ENCODE data around the gene ACTL6B.

Gene ACTL6B

GRCh38 chr7:100683659-100684533 lies 27.6 kb upstream of the ACTL6B start:
- DNase-seq: no peak

GRCh38 chr7:100682991-100683658 lies 26.9 kb upstream of the ACTL6B start:
- DNase-seq: peak; percentile 25

- DNase-seq: no peak
Observed at GRCh38 chr7:100682228-100682741, 26.0 kb upstream of the ACTL6B start.

DNA sequence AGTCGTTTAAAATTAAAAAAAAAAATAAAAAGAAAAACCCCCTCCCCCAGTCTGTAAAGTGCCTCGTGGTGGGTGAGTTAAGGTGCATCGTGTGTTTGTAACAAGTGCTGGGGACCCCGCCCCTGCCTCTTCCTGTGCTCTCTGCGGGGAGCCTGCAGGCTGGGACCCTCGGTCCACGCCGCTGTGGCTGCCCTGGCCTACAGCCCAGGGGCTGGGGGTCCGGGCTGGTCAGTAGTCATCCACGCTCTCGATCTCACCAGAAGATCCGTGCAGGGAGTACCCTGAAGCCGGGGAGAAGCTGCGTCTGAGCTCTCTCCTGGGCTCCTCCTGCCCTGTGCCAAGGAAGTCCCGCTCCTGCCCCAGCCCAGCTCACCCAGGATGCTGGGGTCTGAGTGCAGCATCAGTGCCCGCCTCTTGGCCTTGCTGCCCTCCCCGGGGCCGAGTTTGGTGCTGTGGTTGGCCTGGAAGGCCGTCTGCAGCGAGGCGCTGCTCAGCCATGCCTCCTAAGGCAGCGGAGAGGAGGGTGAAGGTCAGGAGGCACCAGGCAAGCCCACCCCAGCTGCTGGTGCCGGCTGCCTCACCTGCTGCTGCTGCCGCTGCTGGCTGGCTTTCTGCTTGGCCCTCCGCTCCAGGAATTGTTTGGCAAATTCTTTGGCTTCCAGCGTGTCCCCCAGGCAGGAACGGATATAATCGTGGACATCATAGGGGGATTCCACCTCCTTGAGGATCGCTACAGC lies 25.4 kb upstream of the ACTL6B start:
- no peak for DNase-seq

- DNase-seq: no peak
Observed at GRCh38 chr7:100680576-100681271, 24.5 kb upstream of the ACTL6B start.

DNA sequence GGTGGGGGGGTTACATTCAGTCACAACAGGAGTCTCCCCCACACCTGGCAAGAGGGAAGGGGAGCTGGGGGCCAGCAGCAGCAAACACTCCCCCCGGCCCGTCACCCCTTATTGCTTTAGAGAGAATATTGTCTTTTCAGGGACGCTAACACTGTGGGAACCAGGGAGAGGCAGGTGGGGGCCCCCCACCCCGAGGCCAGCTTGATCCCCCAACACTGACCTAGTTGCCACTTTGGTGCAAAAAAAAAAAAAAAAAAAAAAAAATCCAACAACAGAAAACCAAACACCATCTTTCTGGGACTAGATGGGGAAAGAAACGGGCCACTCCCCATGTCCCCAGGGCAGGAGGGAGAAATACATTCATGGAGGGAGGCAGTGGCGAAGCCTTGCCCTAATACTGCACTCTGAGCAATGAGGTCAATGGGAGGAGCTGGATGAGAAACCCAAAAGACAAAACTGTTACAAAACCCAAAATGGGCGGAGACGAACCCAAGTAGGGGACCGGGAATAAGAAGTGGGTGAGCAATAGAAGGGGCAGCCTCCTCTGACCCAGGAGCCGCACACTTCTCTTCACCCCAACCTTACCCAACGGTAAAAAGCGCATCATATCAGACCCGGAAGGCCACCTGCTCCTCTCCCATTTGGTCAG lies 23.8 kb upstream of the ACTL6B start:
- DNase-seq: no peak

DNA sequence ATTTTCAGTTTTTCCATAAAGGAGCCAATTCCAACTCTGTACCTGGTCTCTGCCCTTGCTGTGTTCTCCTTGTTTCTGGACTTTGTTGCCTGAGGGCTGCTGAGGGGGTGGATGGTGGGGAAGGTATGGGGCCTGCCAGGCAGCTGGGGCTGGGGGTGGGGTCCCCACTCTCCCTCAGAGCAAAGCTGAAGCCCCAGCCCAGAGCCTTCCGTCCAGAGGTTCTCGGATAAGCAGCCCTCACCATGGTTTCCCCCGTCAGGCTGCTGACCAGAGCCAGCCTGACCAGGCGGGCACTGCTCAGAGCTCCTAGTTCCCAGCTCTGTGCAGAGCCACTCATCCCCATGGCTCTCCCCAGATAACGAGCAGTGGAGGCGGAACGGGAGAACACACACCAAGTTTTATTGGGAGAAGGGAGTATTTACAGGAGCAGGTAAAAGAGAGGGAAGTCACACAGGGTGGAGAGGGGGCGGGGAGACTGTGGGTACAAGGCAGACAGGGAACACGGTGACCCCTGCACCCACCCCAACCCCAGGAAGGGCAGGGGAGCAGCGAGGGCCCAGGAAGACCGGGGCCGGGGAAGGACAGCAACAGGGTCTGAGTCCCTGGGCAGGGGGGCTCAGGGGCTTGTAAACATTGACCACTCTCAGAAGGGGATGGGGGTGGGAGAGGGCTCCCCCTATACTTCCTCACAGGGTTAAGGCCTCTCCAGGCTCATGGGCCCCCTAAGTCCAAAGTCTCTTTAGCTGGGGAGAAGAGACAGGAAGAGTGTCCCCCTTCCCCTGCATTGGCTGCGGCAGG lies 23.1 kb upstream of the ACTL6B start:
- no peak for DNase-seq

GRCh38 chr7:100678291-100678984 lies 22.2 kb upstream of the ACTL6B start:
- DNase-seq: no peak

GRCh38 chr7:100677308-100678267 lies 21.3 kb upstream of the ACTL6B start:
- no peak for DNase-seq

GRCh38 chr7:100676501-100677306 lies 20.5 kb upstream of the ACTL6B start:
- DNase-seq: no peak

- DNase-seq: peak; percentile 87
Observed at GRCh38 chr7:100675581-100676350, 19.5 kb upstream of the ACTL6B start.

- no peak for DNase-seq
Observed at GRCh38 chr7:100675105-100675451, 18.8 kb upstream of the ACTL6B start.

DNA sequence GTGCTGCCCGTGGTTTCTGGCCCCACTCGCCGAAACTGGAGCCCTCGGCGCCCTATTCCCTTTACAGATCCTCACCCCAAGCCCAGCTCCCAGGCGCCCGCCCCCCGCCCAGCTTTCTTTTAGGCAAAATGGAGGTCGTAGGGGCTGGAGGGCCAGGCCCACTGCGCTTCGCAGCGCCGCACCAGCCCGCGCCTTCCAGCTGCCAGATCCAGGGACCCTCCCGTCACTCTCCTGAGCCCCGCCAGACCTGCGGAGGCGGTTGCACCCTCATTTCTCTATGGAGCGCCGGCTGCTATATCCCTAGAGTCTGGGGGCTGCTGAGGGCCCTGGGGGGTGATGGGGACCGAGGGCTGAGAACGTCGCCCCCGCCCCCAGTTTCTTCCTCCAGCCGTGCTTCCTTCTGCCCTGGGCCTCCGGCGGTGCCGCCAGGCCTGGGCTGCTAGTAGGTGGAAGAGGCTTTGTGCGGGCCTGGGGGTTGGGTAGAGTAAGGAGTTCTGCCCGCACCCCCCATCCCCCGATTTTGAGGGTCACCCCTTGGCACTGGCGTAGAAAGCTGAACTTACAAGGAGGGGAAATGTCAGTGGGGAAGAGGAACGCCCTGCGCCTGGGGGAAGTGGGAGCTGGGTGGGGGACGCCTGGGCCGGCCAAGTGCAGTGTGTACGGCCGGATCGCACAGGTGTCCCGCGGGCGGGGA lies 18.3 kb upstream of the ACTL6B start:
- DNase-seq: no peak

DNA sequence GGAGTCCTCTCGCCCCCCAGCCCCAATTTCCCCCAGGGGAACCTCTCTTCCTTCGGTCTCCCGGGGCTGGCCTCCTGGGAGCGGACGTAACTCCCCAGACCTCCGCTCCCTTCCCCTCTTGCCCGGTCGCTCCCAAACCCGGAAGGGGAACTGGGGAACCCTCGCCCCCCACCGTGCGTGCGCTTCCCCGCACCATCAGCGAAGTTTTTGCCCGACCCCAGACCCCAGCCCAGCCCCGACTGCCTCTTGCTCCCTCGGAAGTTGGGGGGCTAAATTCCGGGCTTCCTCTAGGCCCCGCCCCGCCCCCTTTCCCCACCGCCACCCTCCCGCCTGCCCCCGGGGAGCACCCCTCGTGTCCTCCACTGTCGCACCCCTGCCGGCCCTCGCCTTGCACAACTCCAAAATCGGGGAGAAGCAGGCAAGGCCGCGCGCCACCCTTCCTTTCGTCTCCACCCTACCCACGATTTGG lies 17.7 kb upstream of the ACTL6B start:
- DNase-seq: peak; percentile 69

- peak; percentile 99 for DNase-seq
Observed at GRCh38 chr7:100673302-100673941, 17.2 kb upstream of the ACTL6B start, which contains the start of gene GNB2. GNB2 (plus strand) TSS chr7:100673740; CDS start chr7:100676266, 2,526 bp downstream.

All from femur (tissue), 1 donor.